Stimulated activated CD8-positive, alpha-beta memory T cell treated with anti-CD3 and anti-CD28 coated beads, Interleukin-7, amount 100 ng/mL, for 48 hours (primary cell): Measurements from ENCODE around the gene GTSE1.
"Not testable (repeated sequence)": the region's sequence is repeated elsewhere in the genome, so short reads cannot be mapped to it uniquely, and the experiment has no call there.

ENCODE experiments used
- DNase-seq, 2 donors: peaks; one replicate each; pipeline ENCODE4 v3.0.0-alpha.2; 2020; ENCODE audit warnings: low read depth in 1 of 2; ENCODE audit errors: extremely low read depth in 1 of 2

GTSE1 gene, protein sequence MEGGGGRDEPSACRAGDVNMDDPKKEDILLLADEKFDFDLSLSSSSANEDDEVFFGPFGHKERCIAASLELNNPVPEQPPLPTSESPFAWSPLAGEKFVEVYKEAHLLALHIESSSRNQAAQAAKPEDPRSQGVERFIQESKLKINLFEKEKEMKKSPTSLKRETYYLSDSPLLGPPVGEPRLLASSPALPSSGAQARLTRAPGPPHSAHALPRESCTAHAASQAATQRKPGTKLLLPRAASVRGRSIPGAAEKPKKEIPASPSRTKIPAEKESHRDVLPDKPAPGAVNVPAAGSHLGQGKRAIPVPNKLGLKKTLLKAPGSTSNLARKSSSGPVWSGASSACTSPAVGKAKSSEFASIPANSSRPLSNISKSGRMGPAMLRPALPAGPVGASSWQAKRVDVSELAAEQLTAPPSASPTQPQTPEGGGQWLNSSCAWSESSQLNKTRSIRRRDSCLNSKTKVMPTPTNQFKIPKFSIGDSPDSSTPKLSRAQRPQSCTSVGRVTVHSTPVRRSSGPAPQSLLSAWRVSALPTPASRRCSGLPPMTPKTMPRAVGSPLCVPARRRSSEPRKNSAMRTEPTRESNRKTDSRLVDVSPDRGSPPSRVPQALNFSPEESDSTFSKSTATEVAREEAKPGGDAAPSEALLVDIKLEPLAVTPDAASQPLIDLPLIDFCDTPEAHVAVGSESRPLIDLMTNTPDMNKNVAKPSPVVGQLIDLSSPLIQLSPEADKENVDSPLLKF

DNA sequence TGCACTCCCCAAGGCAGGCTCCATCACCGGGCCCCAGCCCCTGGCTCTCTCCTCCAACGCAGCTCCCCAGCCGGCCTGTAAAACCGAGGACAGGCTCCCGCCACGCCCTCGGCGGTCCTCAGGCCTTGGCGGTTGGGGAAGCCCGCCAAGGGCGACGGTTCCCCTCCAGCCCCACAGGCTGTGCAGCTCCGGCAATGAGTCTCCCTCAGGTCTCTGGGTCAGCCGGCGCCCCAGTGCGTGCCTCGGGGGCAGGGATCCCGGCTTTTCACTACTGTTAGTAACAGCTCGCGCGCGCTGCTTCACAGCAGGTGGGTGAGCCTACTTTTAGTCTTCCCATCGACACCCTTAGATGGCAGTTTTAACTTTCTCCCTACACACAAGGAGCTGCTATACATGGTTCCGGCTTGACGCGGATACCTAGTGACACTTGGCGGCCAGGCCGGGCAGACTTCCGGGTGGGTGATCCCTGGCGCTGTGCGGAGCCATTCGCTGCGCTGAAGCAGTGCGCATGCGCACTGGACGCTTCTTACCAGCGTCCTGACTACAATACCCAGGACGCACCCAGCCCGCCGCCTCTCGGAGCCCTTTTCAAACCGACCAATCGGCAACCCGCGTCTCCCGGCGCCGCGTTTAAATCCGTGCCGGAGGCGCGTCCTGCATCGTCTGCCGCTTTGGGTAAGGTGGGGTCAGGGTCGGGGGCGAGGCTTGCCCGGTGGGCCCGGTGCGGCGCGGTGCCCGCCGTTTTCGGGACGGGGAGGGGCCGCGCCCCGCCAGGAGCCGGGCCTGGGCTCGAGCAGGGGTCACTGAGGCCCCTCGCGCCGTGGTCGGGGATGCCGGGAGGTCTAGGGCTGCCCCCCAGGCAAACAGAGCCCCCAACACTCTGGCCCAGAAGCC is at the start of gene GTSE1:
Gene GTSE1 (plus strand): TSS at position 614 of the 894 bp plus-strand sequence. CDS start 531 bp downstream, outside the sequence.
- peak; percentile 92 to 97 for DNase-seq

DNA sequence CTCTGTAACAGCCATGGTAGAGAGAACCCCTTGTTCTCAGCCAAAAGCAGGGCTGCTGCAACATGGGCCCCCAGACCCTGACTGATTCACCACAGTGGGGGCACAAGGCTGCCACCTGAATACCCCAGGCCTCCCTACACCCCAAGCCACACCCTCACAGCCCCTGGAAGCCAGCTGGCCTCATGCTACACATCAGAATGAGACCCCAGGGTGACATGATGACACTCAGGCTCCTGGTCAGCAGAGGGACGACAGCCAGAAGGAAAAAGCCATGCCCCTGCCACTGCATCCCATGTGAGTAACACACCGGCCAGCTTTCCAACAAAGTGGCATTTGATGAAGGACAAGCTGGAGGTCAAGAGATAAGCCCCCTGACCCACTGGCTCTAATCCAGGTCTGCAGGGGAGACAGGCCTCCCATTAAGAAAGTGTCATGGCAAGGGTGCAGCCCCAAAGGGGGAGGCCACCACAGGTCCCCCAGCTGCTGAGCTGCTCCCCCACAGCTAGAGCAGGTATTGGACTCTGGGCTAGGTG is 49.2 kb upstream of the GTSE1 start:
- no peak for DNase-seq

DNA sequence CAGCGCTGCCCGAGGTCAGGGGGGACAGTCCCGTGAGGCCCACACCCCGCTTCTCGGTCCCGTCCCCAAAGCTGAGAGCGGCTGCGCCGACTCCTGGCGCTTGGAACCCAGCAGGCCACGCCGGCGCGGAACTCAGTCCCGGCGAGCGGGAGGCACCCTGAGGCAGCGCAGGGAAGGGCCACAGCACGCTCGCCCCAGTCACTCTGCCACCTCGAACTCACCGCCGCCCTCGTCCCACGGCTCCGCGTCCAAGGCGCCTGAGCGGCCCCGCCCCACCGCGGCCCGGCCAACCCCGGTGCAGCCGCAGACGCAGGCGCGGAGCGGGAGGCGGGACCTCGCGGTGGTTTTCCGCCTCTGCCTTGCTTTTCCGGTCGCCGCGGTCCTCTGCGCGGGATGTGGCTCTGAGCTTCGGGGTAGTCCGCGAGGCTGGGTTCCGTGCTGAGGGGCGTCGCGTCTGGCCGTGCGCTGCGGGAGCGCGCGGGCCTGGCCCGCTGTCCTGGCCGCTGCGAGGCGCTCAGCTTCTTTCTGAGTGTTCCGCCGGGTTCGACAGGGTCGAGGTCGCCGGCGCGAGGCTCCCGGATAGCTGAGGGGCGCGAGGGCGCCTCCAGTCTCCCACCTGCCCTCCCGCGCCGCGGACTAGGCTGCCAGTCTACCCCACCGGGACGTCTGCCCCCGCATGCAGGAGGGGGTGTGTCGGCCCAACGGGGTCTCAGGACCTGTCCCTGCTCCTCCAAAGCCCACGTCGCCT is 46.5 kb upstream of the GTSE1 start, which contains the start of gene CDPF1:
Gene CDPF1 (minus strand): TSS at position 259 of the 748 bp plus-strand sequence. CDS start 2,009 bp downstream, outside the sequence.
- DNase-seq = peak; percentile 84 to 93

DNA sequence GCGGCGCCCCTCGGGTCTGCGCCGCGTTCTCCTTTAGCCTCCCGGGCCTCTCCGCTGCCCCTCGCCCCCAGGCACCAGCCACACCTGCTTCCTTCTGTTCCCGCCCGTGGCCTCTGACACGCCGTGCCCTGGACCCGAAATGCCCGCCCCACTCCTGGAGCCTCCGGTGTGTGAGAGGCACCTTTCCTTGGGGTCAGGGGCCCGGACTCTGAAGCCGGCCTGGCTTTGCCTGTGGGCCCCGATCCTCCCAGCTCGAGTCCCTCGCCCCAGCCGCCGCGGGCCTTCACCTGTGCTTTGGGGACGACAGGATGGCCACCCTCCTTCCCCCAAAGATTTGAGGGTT is 45.9 kb upstream of the GTSE1 start:
- no peak for DNase-seq

DNA sequence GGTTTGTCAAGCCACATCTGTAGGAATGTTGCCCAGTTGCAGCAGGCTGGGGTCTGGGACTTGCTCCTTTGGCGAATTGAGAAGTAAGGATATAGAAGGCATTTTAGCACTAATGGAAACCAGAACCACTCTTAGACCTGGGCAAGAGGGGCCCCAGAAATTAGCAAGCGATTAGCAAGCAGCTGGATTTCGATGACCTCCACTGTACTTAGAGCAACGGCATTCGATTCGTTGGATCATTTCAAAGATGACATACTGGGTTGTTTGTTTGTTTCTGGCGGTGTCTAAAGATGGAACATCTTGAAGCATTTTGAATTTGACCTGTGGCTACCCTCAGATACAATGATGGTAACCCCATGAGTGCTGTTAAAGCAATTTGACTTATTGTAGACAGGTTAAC is 45.4 kb upstream of the GTSE1 start:
- DNase-seq = no peak

DNA sequence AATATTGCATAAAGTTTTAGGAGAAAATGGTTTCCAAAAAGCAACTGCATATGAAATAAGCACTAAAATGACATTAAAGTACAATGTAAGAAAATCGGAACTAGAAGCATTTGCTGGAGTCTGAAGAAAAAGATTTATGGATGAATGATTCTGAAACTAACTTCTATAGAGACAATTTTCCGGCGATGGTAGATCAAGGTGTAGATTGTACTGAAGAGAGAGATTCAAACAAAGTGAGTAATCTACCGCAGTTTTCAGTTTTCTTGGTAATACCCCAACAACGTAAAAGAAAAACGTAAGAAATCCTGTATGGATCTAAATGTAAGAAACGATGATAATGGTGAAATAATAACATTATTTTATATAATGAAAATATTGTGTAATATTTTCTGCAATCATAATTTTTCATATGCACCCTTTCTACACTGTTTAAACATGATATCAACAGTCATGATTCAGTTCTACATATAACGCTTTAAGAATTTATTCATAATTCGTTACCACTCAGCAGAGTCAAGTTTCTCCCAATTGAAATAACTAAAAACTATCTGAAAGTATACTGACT is 44.8 kb upstream of the GTSE1 start:
- no peak for DNase-seq

DNA sequence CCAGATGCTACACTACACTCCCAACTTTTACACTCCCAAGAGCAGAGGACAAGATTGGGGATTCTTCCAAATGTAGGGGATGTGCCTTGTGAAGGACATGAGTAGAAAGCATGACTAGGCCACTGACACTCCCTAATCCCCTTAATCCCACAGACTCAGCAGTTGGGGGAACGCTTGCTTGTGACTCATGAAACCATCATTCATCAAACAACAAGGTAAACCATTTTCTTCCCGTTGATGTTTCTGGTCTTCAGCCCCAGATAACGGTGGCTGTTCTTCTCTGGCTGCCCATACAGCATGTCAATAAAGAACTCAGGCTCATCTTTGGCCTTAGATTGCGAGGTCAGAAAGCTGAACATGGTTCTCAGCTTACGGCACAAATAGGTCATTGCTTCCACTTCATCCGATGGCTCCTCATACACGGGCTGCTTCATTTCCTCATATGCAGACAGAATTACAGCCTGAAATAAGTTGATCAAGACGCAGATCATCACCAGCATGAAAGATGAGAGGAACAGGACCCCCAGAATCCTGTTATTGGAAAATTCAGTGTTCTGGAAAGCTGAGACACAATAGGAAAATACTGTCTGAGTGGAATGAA is 40.2 kb upstream of the GTSE1 start:
- no peak for DNase-seq

DNA sequence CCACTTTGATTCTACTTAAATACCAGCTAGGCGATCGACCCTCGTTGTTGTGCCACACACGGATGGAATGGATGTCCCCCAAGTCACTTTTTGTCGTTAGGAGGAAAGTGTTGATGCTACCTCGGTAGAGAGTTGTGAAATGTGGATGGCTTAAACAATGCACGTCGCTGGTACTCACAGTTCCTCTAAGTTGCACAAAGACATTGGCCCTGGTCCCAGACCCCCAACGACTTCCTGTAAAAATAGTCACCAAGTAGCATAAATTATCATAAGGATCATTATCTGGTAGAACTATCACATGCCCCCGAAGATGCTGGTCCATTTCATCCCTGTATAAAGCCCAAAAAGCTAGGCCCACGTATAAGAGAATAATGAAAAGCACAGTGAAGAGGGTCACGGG is 37.3 kb upstream of the GTSE1 start:
- DNase-seq = no peak

DNA sequence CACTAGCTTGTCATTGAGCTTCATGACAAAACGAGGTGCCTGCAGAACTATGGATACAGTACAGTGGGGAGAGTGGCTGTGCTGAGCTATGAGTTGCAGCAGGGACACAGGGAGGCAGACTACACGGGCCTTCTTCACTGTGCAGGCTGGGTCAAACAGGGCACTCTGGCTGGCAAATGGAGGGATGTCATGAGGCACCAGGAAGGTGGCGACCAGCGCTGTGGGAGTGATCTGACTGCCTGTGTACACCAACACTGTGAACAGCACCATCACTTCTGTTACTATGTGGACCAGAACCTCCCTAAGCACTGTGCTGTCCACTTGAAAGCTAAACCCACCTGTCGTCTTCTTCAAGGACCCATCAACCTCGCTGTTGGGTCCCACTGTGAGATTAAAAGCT is 36.6 kb upstream of the GTSE1 start:
- DNase-seq = no peak

DNA sequence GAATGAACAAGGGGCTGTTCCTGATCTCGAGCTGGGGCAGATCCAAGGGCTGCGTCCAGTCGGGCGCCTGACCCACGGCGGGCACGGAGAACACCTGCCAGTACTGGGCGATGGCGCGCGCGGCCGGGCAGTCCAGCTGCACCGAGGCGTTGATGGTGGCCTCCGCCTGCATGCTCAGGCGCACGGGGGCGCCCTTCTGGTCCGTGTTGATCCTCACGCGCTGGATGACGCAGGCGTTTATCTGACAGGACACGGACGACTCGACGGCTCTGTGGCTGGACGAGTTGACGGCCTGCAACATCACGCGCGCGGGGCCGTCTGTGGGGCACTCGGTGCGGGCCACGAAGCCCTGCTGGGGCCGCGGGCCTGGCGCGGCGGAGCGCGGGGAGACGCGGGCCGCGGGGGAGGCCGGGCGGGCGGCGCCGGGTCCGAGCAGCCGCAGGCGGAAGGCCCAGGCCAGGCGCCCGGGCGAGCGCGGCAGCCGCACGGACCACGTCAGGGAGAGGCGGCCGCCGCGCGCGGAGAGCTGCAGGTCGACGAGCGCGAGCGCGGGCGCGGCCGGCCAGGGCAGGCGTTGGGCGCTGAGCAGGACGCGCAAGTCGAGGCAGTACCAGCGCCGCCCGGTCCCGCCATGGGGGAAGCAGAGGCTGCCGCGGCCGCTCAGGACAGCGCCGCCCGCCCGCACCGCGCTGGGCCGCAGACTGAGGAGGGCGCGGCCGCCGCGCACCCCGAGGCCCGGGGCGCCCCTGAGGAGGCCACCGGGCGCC is 34.0 kb upstream of the GTSE1 start:
- DNase-seq = peak in 1 of 2 donors; percentile 32

DNA sequence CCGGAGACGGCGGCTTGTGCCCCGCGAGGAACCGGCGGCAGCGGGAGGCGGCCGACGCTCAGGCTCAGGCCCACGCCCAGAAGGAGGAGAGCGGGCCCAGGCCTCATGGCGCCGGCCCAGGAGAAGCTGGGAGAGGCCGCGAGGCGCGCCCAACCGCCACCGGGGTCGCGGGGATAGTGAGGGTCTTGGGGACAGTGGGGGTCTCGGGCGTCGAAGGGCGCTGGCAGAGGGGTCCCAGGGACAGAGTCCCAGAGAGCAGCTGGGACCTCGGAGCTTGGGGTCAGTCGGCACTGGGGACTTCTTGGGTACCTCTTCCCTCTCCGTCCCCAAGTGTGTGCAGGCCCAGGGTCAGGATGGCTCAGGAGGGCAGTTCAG is 33.5 kb upstream of the GTSE1 start, which contains the start of gene PKDREJ:
Gene PKDREJ (minus strand): TSS at position 128 of the 375 bp plus-strand sequence. CDS start 21 bp downstream, at position 107.
- DNase-seq = no peak

DNA sequence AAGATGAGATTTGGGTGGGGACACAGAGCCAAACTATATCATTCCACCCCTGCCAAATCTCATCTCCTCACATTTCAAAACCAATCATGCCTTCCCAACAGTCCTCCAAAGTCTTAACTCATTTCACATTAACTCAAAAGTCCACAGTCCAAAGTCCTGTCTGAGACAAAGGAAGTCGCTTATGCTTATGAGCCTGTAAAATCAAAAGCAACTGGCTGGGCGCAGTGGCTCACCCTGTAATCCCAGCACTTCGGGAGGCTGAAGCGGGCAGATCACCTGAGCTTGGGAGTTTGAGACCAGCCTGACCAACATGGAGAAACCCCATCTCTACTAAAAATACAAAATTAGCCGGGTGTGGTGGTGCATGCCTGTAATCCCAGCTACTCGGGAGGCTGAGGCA is 32.1 kb upstream of the GTSE1 start:
- DNase-seq = not testable (repeated sequence)

DNA sequence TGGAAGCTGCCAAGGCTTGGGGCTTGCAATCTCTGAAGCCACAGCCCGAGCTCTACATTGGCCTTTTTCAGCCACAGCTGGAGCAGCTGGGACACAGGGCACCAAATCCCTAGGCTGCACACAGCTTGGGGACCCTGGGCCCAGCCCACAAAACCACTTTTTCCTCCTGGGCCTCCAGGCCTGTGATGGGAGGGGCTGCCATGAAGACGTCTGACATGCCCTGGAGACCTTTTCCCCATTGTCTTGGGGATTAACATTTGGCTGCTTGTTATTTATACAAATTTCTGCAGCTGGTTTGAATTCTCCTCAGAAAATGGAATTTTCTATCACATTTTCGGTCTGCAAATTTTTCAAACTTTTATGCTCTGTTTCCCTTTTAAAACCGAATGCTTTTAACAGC is 31.0 kb upstream of the GTSE1 start:
- DNase-seq = not testable (repeated sequence)

DNA sequence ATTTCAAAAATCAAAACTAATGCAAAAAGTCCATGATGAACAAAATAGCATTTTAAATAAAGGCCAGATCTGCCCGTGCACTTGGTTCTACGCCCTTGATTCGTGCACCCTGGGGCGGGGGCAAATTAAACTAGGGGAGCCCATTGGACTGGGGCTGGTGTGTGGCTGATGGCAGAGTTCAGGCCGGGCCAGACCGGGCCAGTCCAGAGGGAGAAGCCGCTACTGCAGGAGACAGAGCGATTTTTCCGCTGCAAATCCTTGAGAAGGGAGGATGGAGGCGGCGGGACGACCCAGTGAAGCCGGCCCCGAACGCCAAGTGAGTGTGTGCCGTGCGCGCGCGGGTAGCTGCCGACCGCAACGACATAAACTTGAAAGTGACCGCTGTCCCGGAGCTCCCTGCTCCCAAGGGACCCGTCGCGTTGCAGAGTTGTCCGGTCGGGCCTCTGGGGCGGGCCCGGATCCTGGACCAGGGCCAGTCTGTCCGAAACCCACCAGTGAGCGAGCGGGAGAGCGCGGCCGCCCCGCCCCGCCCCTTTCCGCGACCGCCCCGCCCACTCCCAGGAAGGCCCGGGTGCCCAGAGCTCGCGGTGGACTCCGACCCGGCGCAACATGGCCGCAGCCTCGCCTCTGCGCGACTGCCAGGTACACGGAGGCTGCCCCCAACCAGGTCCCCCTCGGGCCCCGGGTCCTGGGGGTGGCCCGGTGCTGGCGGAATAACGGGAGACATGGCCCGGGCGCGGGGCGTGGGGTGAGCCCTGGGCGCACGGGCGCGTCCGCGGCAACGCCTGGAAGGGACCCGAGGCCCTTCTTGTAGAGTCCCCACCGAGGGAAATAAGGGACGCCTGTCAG is 29.0 kb upstream of the GTSE1 start, which contains the start of gene TTC38:
Gene TTC38 (plus strand): TSS at position 578 of the 849 bp plus-strand sequence. CDS start 32 bp downstream, at position 610.
- DNase-seq = no peak

DNA sequence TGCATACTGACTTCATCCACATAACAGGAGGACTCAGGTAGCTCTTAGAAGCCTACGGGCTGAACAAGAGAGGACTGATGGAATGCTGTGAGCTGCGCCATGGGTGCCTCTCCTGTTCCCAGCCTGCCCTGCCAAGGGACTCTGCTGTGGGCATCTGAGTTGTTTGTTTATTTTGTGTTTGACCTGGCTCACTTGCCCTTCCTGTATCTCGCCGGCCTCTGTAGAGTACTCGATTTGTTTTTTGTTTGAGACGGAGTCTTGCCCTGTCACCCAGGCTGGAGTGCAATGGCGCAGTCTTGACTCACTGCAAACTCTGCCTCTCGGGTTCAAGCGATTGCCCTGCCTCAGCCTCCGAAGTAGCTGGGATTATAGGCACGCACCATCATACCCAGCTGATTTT is 27.1 kb upstream of the GTSE1 start:
- DNase-seq = no peak

DNA sequence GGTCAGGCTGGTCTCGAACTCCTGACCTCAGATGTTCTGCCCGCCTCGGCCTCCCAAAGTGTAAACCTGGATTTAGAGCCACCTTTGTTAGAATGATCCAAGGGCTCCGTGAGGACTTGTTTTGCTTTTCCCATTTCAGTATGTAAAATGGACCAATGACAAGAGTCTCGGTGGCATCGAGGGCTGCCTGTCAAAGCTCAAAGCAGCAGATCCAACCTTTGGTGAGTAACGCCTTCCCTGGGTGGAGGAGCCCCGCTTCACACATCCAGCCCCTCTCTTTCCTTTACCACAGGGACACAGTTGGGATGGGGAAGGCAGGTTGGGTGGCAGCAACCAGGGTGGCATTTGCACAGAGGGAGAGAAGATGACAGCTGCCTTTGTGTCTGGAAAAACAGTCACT is 24.5 kb upstream of the GTSE1 start:
- DNase-seq = no peak

DNA sequence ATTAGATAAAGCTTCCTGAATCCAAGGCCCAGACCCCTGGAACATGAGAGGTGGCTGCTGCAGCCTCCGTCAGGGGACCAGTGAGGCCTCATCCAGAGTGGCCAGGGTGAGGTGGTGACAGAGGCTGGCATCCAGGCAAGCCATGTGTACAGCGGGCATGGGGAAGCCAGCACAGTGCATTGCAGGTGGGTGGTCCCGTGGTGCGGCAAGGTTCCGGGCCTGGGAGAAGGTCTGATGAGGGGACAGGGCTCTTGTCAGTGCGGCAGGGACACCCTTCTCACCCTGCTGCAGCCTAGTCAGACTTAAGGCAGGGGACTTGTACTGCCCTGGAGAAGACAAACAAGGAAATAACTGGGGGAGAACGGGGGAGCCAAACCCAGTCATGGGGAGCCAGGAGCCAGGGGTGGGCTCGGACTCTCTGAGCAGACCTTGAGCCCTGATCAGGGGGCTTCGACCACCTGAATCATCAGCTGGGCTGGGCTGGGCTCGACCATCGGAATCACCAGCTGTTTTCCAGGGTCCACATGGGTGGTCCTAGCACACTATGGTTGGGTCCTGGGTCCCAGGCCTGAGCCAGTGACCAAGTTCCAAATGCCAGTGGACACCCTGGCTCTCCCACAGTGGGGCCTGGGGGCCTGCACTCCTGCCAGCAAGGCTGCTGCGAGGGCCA is 23.8 kb upstream of the GTSE1 start:
- DNase-seq = no peak
